WTC11 (cell line): Measurements from ENCODE around the gene SNRPD2. TPM values are rescaled to one million over a fixed set of nuclear protein-coding genes. Genes with fewer than 3 reads are reported as not detected.

Experiments
- ATF1 ChIP-seq: sonication (generic); formaldehyde crosslinking; IDR thresholded peaks from 2 replicates; pipeline ENCODE4 v1.8.1; 2023; ENCODE audit warnings: mild to moderate bottlenecking, moderate library complexity, missing genetic modification reagents
- CREM ChIP-seq: sonication (generic); formaldehyde crosslinking; IDR thresholded peaks from 2 replicates; pipeline ENCODE4 v1.8.1; 2022; ENCODE audit warnings: mild to moderate bottlenecking, missing genetic modification reagents, moderate library complexity
- E2F1 ChIP-seq: sonication (generic); formaldehyde crosslinking; IDR thresholded peaks from 2 replicates; pipeline ENCODE4 v1.8.0; 2022; ENCODE audit warnings: mild to moderate bottlenecking, missing genetic modification reagents
- ELF4 ChIP-seq: sonication (generic); formaldehyde crosslinking; IDR thresholded peaks from 2 replicates; pipeline ENCODE4 v1.8.1; 2022; ENCODE audit warnings: low read depth, mild to moderate bottlenecking, moderate library complexity, missing genetic modification reagents
- GABPB1 ChIP-seq: sonication (generic); formaldehyde crosslinking; IDR thresholded peaks from 2 replicates; pipeline ENCODE4 v1.8.1; 2023; ENCODE audit warnings: mild to moderate bottlenecking, missing genetic modification reagents
- MXD4 ChIP-seq: fragments of 250-450 bp; sonication (Bioruptor Pico); IDR thresholded peaks from 2 replicates; pipeline ENCODE4 v1.8.0; 2021; ENCODE audit warnings: mild to moderate bottlenecking, moderate library complexity, borderline replicate concordance
- NFATC4 ChIP-seq: fragments of 250-450 bp; sonication (Bioruptor Pico); IDR thresholded peaks from 2 replicates; pipeline ENCODE4 v1.9.0; 2021; ENCODE audit warnings: mild to moderate bottlenecking
- NR2C2 ChIP-seq: sonication (generic); formaldehyde crosslinking; IDR thresholded peaks from 2 replicates; pipeline ENCODE4 v1.8.0; 2022; ENCODE audit warnings: mild to moderate bottlenecking, missing genetic modification reagents
- NR3C1 ChIP-seq: sonication (generic); formaldehyde crosslinking; conservative IDR thresholded peaks from 2 replicates; pipeline ENCODE4 v1.8.1; 2023; ENCODE audit warnings: low read depth, mild to moderate bottlenecking, missing genetic modification reagents
- PRRX2 ChIP-seq: fragments of 250-450 bp; sonication (Bioruptor Pico); IDR thresholded peaks from 2 replicates; pipeline ENCODE4 v1.8.0; 2021; ENCODE audit warnings: mild to moderate bottlenecking
- SMAD3 ChIP-seq: sonication (generic); formaldehyde crosslinking; IDR thresholded peaks from 2 replicates; pipeline ENCODE4 v1.8.0; 2022; ENCODE audit warnings: missing genetic modification reagents, mild to moderate bottlenecking, borderline replicate concordance
- SP1 ChIP-seq: sonication (generic); formaldehyde crosslinking; conservative IDR thresholded peaks from 2 replicates; pipeline ENCODE4 v1.8.1; 2022; ENCODE audit warnings: missing genetic modification reagents
- ZBTB43 ChIP-seq: sonication (generic); formaldehyde crosslinking; IDR thresholded peaks from 2 replicates; pipeline ENCODE4 v1.8.1; 2023; ENCODE audit warnings: mild to moderate bottlenecking, missing genetic modification reagents
- ZMAT4 ChIP-seq: fragments of 250-450 bp; sonication (Bioruptor Pico); IDR thresholded peaks from 2 replicates; pipeline ENCODE4 v1.9.0; 2021; ENCODE audit warnings: mild to moderate bottlenecking
- ZNF396 ChIP-seq: fragments of 250-450 bp; sonication (Bioruptor Pico); IDR thresholded peaks from 2 replicates; pipeline ENCODE4 v1.8.0; 2021; ENCODE audit warnings: mild to moderate bottlenecking, moderate library complexity, borderline replicate concordance
- ZNF671 ChIP-seq: fragments of 250-450 bp; sonication (Bioruptor Pico); IDR thresholded peaks from 2 replicates; pipeline ENCODE4 v1.8.0; 2021; ENCODE audit warnings: mild to moderate bottlenecking
- ZSCAN18 ChIP-seq: fragments of 250-450 bp; sonication (Bioruptor Pico); IDR thresholded peaks from 2 replicates; pipeline ENCODE4 v2.1.2; 2022; ENCODE audit warnings: mild to moderate bottlenecking, moderate library complexity
- total RNA-seq: library from RNA; stranded (reverse); gene quantifications from 3 replicates; pipeline ENCODE4 v1.2.3, GENCODE V29; 2021
- TF ChIP-seq, protein P1 (sequence below): fragments of 250-450 bp; sonication (Bioruptor Pico); IDR thresholded peaks from 2 replicates; pipeline ENCODE4 v1.8.0; 2021; ENCODE audit warnings: mild to moderate bottlenecking
- TF ChIP-seq, protein P2 (sequence below): sonication (generic); formaldehyde crosslinking; IDR thresholded peaks from 2 replicates; pipeline ENCODE4 v1.8.0; 2022; ENCODE audit warnings: mild to moderate bottlenecking, missing genetic modification reagents
- TF ChIP-seq, protein P3 (sequence below): sonication (generic); formaldehyde crosslinking; IDR thresholded peaks from 2 replicates; pipeline ENCODE4 v1.8.1; 2022; ENCODE audit warnings: mild to moderate bottlenecking, missing genetic modification reagents, moderate library complexity, borderline replicate concordance
- TF ChIP-seq, protein P4 (sequence below): sonication (generic); formaldehyde crosslinking; IDR thresholded peaks from 2 replicates; pipeline ENCODE4 v1.8.1; 2022; ENCODE audit warnings: low read depth, mild to moderate bottlenecking, moderate library complexity, missing genetic modification reagents, borderline replicate concordance
- TF ChIP-seq, protein P5 (sequence below): sonication (generic); formaldehyde crosslinking; IDR thresholded peaks from 2 replicates; pipeline ENCODE4 v1.8.1; 2023; ENCODE audit warnings: mild to moderate bottlenecking, moderate library complexity, missing genetic modification reagents

SNRPD2 gene
- total RNA-seq, 1 experiment from 2014 or later, result 739 TPM

- no peak for TF ChIP-seq NR3C1 (CRISPR knock-in tag)
- no peak for TF ChIP-seq ZBTB43 (CRISPR knock-in tag)
- no peak for TF ChIP-seq ELF4 (CRISPR knock-in tag)
- TF ChIP-seq, protein P1, sequence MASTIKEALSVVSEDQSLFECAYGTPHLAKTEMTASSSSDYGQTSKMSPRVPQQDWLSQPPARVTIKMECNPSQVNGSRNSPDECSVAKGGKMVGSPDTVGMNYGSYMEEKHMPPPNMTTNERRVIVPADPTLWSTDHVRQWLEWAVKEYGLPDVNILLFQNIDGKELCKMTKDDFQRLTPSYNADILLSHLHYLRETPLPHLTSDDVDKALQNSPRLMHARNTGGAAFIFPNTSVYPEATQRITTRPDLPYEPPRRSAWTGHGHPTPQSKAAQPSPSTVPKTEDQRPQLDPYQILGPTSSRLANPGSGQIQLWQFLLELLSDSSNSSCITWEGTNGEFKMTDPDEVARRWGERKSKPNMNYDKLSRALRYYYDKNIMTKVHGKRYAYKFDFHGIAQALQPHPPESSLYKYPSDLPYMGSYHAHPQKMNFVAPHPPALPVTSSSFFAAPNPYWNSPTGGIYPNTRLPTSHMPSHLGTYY, result no peak
- TF ChIP-seq NFATC4 (CRISPR knock-in tag), result no peak
- TF ChIP-seq MXD4 (CRISPR knock-in tag), result no peak
- TF ChIP-seq SMAD3 (CRISPR knock-in tag), result no peak
- TF ChIP-seq CREM (CRISPR knock-in tag), result no peak; the same call in 1 of the 2 replicates
- peak; percentile 31; the same call in 1 of the 2 replicates for TF ChIP-seq GABPB1 (CRISPR knock-in tag)
- no peak for TF ChIP-seq PRRX2
- TF ChIP-seq NR2C2 (CRISPR knock-in tag), result no peak
- TF ChIP-seq, protein P2, sequence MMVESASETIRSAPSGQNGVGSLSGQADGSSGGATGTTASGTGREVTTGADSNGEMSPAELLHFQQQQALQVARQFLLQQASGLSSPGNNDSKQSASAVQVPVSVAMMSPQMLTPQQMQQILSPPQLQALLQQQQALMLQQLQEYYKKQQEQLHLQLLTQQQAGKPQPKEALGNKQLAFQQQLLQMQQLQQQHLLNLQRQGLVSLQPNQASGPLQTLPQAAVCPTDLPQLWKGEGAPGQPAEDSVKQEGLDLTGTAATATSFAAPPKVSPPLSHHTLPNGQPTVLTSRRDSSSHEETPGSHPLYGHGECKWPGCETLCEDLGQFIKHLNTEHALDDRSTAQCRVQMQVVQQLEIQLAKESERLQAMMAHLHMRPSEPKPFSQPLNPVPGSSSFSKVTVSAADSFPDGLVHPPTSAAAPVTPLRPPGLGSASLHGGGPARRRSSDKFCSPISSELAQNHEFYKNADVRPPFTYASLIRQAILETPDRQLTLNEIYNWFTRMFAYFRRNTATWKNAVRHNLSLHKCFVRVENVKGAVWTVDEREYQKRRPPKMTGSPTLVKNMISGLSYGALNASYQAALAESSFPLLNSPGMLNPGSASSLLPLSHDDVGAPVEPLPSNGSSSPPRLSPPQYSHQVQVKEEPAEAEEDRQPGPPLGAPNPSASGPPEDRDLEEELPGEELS (CRISPR knock-in tag), result peak; percentile 80
- TF ChIP-seq E2F1, result 0 out of 2 replicates have a peak, but pooled peaks have one; percentile 67
- TF ChIP-seq ZSCAN18, result no peak
- TF ChIP-seq, protein P3, sequence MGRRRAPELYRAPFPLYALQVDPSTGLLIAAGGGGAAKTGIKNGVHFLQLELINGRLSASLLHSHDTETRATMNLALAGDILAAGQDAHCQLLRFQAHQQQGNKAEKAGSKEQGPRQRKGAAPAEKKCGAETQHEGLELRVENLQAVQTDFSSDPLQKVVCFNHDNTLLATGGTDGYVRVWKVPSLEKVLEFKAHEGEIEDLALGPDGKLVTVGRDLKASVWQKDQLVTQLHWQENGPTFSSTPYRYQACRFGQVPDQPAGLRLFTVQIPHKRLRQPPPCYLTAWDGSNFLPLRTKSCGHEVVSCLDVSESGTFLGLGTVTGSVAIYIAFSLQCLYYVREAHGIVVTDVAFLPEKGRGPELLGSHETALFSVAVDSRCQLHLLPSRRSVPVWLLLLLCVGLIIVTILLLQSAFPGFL (CRISPR knock-in tag), result no peak
- TF ChIP-seq ZNF396 (CRISPR knock-in tag), result no peak
- TF ChIP-seq, protein P4, sequence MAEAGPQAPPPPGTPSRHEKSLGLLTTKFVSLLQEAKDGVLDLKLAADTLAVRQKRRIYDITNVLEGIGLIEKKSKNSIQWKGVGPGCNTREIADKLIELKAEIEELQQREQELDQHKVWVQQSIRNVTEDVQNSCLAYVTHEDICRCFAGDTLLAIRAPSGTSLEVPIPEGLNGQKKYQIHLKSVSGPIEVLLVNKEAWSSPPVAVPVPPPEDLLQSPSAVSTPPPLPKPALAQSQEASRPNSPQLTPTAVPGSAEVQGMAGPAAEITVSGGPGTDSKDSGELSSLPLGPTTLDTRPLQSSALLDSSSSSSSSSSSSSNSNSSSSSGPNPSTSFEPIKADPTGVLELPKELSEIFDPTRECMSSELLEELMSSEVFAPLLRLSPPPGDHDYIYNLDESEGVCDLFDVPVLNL, result 0 out of 2 replicates have a peak, but pooled peaks have one; percentile 27
- TF ChIP-seq SP1 (CRISPR knock-in tag), result peak; percentile 80
- no peak for TF ChIP-seq ATF1 (CRISPR knock-in tag)
- TF ChIP-seq ZMAT4 (CRISPR knock-in tag), result no peak
- no peak for TF ChIP-seq ZNF671 (CRISPR knock-in tag)
- TF ChIP-seq, protein P5, sequence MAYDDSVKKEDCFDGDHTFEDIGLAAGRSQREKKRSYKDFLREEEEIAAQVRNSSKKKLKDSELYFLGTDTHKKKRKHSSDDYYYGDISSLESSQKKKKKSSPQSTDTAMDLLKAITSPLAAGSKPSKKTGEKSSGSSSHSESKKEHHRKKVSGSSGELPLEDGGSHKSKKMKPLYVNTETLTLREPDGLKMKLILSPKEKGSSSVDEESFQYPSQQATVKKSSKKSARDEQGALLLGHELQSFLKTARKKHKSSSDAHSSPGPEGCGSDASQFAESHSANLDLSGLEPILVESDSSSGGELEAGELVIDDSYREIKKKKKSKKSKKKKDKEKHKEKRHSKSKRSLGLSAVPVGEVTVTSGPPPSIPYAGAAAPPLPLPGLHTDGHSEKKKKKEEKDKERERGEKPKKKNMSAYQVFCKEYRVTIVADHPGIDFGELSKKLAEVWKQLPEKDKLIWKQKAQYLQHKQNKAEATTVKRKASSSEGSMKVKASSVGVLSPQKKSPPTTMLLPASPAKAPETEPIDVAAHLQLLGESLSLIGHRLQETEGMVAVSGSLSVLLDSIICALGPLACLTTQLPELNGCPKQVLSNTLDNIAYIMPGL (CRISPR knock-in tag), result no peak
These were observed 693 bp upstream of the SNRPD2 start, which contains the start of gene QPCTL (continued) for GRCh38 chr19:45692187-45693105.
